GM06990 (cell line): Measurements from ENCODE around the gene ATG7.
"Not testable (repeated sequence)": the region's sequence is repeated elsewhere in the genome, so short reads cannot be mapped to it uniquely, and the experiment has no call there.

Experiments used
- DNase-seq: peaks from one replicate; pipeline ENCODE4 v3.0.0-alpha.2; 2011; ENCODE audit not compliant: insufficient read length; ENCODE audit errors: extremely low read depth
- H3K27me3 ChIP-seq: replicated peaks from 2 replicates; pipeline ENCODE4 v1.6.0; 2011; ENCODE audit warnings: low read length; ENCODE audit not compliant: control insufficient read depth, insufficient read depth
- H3K36me3 ChIP-seq: 2 replicates; pipeline ENCODE4 v1.5.1; 2011; ENCODE audit warnings: low read length; ENCODE audit not compliant: control insufficient read depth, insufficient read depth
- H3K4me3 ChIP-seq: replicated peaks from 2 replicates; pipeline ENCODE4 v1.5.1; 2011; ENCODE audit warnings: low read depth, mild to moderate bottlenecking, control low read depth, low read length
- CTCF ChIP-seq: IDR thresholded peaks from 2 replicates; pipeline ENCODE4 v1.5.1; 2011; ENCODE audit warnings: low read length, control low read depth, mild to moderate bottlenecking, inconsistent platforms; ENCODE audit not compliant: insufficient read depth, poor library complexity, severe bottlenecking

ATG7 gene

GRCh38 chr3:11477407-11477911, 205.3 kb downstream of the ATG7 start:
- H3K27me3 ChIP-seq: no peaks in the 10 kb centered on the region
- no peak overlapping the region for H3K4me3 ChIP-seq
- no peak for TF ChIP-seq CTCF
- H3K36me3 ChIP-seq: no peaks in the 10 kb centered on the region
- no peak for DNase-seq

- Histone ChIP-seq H3K27me3 (no peaks in the 10 kb centered on the region), H3K4me3 (no peak overlapping the region), H3K36me3 (no peaks in the 10 kb centered on the region)
- TF ChIP-seq CTCF: no peak
- no peak for DNase-seq
Observed at GRCh38 chr3:11478167-11478566, 206.0 kb downstream of the ATG7 start.

- H3K27me3 ChIP-seq: no peaks in the 10 kb centered on the region
- DNase-seq: no peak
- TF ChIP-seq CTCF: no peak
- no peaks in the 10 kb centered on the region for H3K36me3 ChIP-seq
- no peak overlapping the region for H3K4me3 ChIP-seq
Observed at GRCh38 chr3:11479221-11479620, 207.0 kb downstream of the ATG7 start.

- no peak for DNase-seq
- no peaks in the 10 kb centered on the region for H3K27me3 ChIP-seq
- H3K4me3 ChIP-seq: no peak overlapping the region
- no peak for TF ChIP-seq CTCF
- no peaks in the 10 kb centered on the region for H3K36me3 ChIP-seq
Observed at GRCh38 chr3:11480663-11481298, 208.6 kb downstream of the ATG7 start.

GRCh38 chr3:11481556-11481955, 209.4 kb downstream of the ATG7 start:
- no peak for DNase-seq
- no peak overlapping the region for H3K4me3 ChIP-seq
- no peaks in the 10 kb centered on the region for H3K36me3 ChIP-seq
- TF ChIP-seq CTCF: no peak
- no peaks in the 10 kb centered on the region for H3K27me3 ChIP-seq

- Histone ChIP-seq H3K4me3 (no peak overlapping the region), H3K36me3 (no peaks in the 10 kb centered on the region), H3K27me3 (no peaks in the 10 kb centered on the region)
- no peak for TF ChIP-seq CTCF
- DNase-seq: no peak
Observed at GRCh38 chr3:11482021-11482420, 209.8 kb downstream of the ATG7 start.

- DNase-seq, H3K27me3 ChIP-seq, H3K4me3 ChIP-seq, H3K36me3 ChIP-seq: not testable (repeated sequence)
Observed at GRCh38 chr3:11488356-11488755, 216.2 kb downstream of the ATG7 start.
